BE2C (cell line): Measurements from ENCODE around the gene ZNF440.
"Not testable (repeated sequence)": the region's sequence is repeated elsewhere in the genome, so short reads cannot be mapped to it uniquely, and the experiment has no call there.

Experiments used
- DNase-seq: peaks from one replicate; pipeline ENCODE4 v3.0.0-alpha.2; 2020
- H3K27me3 ChIP-seq: fragments of 250-450 bp; sonication (Bioruptor Pico); 2 replicates; pipeline ENCODE4 v1.5.1; 2020; ENCODE audit warnings: mild to moderate bottlenecking
- H3K36me3 ChIP-seq: fragments of 250-450 bp; sonication (Bioruptor Pico); 2 replicates; pipeline ENCODE4 v1.5.1; 2020; ENCODE audit warnings: mild to moderate bottlenecking
- H3K4me1 ChIP-seq: fragments of 250-450 bp; sonication (Bioruptor Pico); 2 replicates; pipeline ENCODE4 v1.5.1; 2020
- H3K4me3 ChIP-seq: 2 replicates; pipeline ENCODE4 v1.5.1; 2011; ENCODE audit warnings: low read depth, low read length
- H3K9me3 ChIP-seq: fragments of 250-450 bp; sonication (Bioruptor Pico); 2 replicates; pipeline ENCODE4 v1.5.1; 2020
- CTCF ChIP-seq: IDR thresholded peaks from 2 replicates; pipeline ENCODE4 v1.5.1; 2012; ENCODE audit warnings: mild to moderate bottlenecking, low read depth, low read length

ZNF440 gene

DNA sequence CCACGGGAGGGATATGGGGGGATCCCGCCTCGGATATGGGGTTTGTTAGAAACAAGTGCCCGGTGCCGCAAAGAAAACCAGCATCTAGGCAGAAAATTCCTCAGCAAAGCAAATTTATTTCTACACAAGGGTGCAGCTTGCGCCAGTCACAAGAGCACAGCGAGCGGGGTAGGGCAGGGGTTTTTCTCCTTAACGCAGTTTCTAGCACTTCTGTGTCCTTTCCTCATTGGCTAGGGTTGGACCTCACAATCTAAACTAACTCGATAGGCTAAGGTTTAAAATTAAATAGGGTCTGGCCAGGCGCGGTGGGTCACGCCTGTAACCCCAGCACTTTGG lies 595 bp downstream of the ZNF440 start:
- no peaks in the 10 kb centered on the region for H3K27me3 ChIP-seq
- H3K4me3 ChIP-seq = peak overlapping the region; percentile 94
- peaks cover 6% of the 10 kb centered on the region for H3K36me3 ChIP-seq
- no peaks in the 10 kb centered on the region for H3K4me1 ChIP-seq
- H3K9me3 ChIP-seq = no peaks in the 10 kb centered on the region
- DNase-seq = peak; percentile 13
- TF ChIP-seq CTCF = no peak

GRCh38 chr19:11821474-11822109 lies 7.5 kb downstream of the ZNF440 start:
- DNase-seq = peak; percentile 9
- H3K27me3 ChIP-seq = no peaks in the 10 kb centered on the region
- TF ChIP-seq CTCF = no peak
- H3K4me1 ChIP-seq = peaks cover 2% of the 10 kb centered on the region; the same call in 1 of the 2 replicates
- no peaks in the 10 kb centered on the region for H3K9me3 ChIP-seq
- H3K4me3 ChIP-seq = no peak overlapping the region
- H3K36me3 ChIP-seq = peaks cover 6% of the 10 kb centered on the region

DNA sequence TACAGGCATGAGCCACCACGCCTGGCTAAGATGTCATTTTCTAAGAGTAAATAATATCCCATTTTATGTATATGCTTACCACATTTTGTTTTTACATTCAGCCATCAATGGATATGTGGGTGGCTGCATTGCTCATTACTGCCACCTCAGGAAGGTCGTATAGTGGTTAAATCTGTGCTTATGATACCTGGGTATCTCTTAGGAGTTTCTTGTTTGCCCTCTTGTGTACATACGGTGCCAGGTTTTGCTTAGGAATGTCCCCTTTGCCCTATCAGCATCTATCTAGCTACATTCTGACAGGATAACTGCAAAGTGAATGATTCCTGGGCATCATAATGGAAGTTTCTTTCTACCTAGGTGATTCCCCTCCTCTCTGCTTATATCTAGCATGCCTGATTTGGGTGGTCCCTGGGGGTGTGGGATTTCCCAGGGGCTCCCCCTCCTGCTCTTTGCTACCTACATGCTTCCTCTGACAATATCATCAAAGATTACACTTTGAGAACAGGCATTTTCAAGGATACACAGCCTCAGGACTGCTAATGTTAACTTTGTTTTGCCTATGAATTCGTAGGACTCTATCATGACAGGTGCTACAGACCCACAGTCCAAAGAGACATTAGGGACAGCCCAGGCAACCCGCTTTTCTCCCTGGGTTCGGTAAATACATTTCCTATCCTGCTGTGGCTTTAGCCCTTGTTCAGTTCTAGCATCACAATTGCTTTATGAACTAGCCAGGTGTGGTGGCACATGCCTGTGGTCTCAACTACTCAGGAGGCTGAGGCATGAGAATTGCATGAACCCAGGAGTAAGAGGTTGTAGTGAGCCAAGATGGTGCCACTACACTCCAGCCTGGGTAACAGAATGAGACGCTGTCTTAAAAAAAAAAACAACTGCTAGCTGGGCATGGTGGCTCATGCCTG lies 15.1 kb downstream of the ZNF440 start:
- peaks cover 12% of the 10 kb centered on the region for H3K36me3 ChIP-seq
- H3K4me1 ChIP-seq, H3K4me3 ChIP-seq, H3K27me3 ChIP-seq, DNase-seq, H3K9me3 ChIP-seq: not testable (repeated sequence)

DNA sequence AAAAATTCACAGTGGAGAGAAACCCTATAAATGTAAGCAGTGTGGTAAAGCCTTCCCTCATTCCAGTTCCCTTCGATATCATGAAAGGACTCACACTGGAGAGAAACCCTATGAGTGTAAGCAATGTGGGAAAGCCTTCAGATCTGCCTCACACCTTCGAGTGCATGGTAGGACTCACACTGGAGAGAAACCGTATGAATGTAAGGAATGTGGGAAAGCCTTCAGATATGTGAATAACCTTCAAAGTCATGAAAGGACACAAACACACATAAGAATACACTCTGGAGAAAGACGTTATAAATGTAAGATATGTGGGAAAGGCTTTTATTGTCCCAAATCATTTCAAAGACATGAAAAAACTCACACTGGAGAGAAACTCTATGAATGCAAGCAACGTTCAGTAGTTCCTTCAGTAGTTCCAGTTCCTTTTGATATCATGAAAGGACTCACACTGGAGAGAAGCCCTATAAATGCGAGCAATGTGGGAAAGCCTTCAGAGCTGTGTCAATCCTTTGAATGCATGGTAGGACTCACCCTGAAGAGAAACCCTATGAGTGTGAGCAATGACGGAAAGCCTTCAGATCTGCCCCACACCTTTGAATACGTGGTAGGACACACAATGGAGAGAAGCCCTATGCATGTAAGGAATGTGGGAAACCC lies 18.3 kb downstream of the ZNF440 start:
- TF ChIP-seq CTCF = no peak
- DNase-seq = no peak
- Histone ChIP-seq H3K36me3 (peaks cover 12% of the 10 kb centered on the region), H3K27me3 (no peaks in the 10 kb centered on the region), H3K9me3 (peaks cover 7% of the 10 kb centered on the region), H3K4me3 (no peak overlapping the region), H3K4me1 (no peaks in the 10 kb centered on the region)

- Histone ChIP-seq H3K4me3 (no peak overlapping the region), H3K27me3 (no peaks in the 10 kb centered on the region), H3K4me1 (no peaks in the 10 kb centered on the region), H3K9me3 (peaks cover 7% of the 10 kb centered on the region), H3K36me3 (peaks cover 12% of the 10 kb centered on the region)
- DNase-seq = no peak
- no peak for TF ChIP-seq CTCF
These were observed 19.5 kb downstream of the ZNF440 start for GRCh38 chr19:11833541-11833940.

GRCh38 chr19:11835626-11836066 lies 21.6 kb downstream of the ZNF440 start:
- H3K4me3 ChIP-seq, H3K9me3 ChIP-seq: not testable (repeated sequence)
- peaks cover 12% of the 10 kb centered on the region for H3K36me3 ChIP-seq

GRCh38 chr19:11843722-11844121 lies 29.6 kb downstream of the ZNF440 start:
- H3K4me3 ChIP-seq = no peak overlapping the region
- DNase-seq = no peak
- no peaks in the 10 kb centered on the region for H3K36me3 ChIP-seq
- H3K4me1 ChIP-seq = no peaks in the 10 kb centered on the region
- no peak for TF ChIP-seq CTCF
- H3K27me3 ChIP-seq = no peaks in the 10 kb centered on the region
- H3K9me3 ChIP-seq = no peaks in the 10 kb centered on the region

More at GRCh38 chr19:11835626-11836066, 21.6 kb downstream of the ZNF440 start:
- H3K4me1 ChIP-seq, H3K27me3 ChIP-seq, DNase-seq: not testable (repeated sequence)

DNA sequence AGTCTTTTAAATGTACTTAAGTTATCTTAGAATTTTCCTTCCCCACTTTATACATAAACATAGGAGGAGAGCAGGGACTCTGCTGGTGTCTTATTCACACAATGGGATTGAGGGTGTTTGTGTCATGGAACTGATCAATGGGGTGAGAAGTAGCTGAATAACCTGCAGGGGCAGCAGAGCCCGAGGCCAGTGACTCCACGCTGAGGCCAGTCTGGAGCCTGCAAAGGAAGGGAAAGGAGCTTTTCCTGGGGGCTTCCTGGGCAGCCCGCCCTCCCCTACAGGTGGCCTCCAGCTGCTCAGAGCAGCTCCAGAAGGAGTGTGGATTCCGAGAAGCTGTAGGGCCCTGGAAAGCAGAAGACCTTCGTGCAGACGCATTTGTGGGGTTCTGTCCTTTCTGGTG lies 33.5 kb downstream of the ZNF440 start:
- not testable (repeated sequence) for H3K27me3 ChIP-seq, DNase-seq

More for the DNA sequence above, 33.5 kb downstream of the ZNF440 start:
- not testable (repeated sequence) for H3K9me3 ChIP-seq, H3K4me3 ChIP-seq, H3K4me1 ChIP-seq, H3K36me3 ChIP-seq
